Hindlimb muscle (tissue), 1 donor: Measurements from ENCODE around the gene VIPR2. TPM values are rescaled to one million over a fixed set of nuclear protein-coding genes. Genes with fewer than 3 reads are reported as not detected.

Source experiments
- DNase-seq: peaks from one replicate; pipeline ENCODE4 v3.0.0-alpha.2; 2013
- polyA plus RNA-seq: library from polyadenylated mRNA; unstranded; fragments of 120-200 nt; gene quantifications from one replicate; pipeline ENCODE4 v1.2.1, GENCODE V29; 2013; ENCODE audit not compliant: insufficient read length

VIPR2 gene
- polyA plus RNA-seq, 1 donor: 12.1 TPM

- no peak for DNase-seq
These were observed 25.5 kb downstream of the VIPR2 start for GRCh38 chr7:159119026-159119741.

GRCh38 chr7:159118623-159119022 is 26.0 kb downstream of the VIPR2 start:
- no peak for DNase-seq

- no peak for DNase-seq
These were observed 26.5 kb downstream of the VIPR2 start for GRCh38 chr7:159118197-159118595.

GRCh38 chr7:159117366-159118196 is 27.1 kb downstream of the VIPR2 start:
- peak; percentile 47 for DNase-seq

- no peak for DNase-seq
These were observed 27.9 kb downstream of the VIPR2 start for GRCh38 chr7:159116581-159117339.

- no peak for DNase-seq
These were observed 28.8 kb downstream of the VIPR2 start for GRCh38 chr7:159115601-159116501.

GRCh38 chr7:159114981-159115380 is 29.7 kb downstream of the VIPR2 start:
- DNase-seq: peak; percentile 63

GRCh38 chr7:159114096-159114495 is 30.6 kb downstream of the VIPR2 start:
- no peak for DNase-seq

GRCh38 chr7:159113056-159113455 is 31.6 kb downstream of the VIPR2 start:
- no peak for DNase-seq

GRCh38 chr7:159112136-159113011 is 32.3 kb downstream of the VIPR2 start:
- no peak for DNase-seq

GRCh38 chr7:159109653-159110035 is 35.0 kb downstream of the VIPR2 start:
- DNase-seq: no peak

GRCh38 chr7:159108941-159109652 is 35.6 kb downstream of the VIPR2 start:
- DNase-seq: no peak

- DNase-seq: no peak
These were observed 36.2 kb downstream of the VIPR2 start for GRCh38 chr7:159108491-159108890.

GRCh38 chr7:159107161-159107892 is 37.3 kb downstream of the VIPR2 start:
- DNase-seq: peak; percentile 35

GRCh38 chr7:159105832-159106811 is 38.5 kb downstream of the VIPR2 start:
- DNase-seq: no peak

GRCh38 chr7:159105066-159105780 is 39.4 kb downstream of the VIPR2 start:
- DNase-seq: no peak

- no peak for DNase-seq
These were observed 40.3 kb downstream of the VIPR2 start for GRCh38 chr7:159104188-159104920.
